GM19099 (cell line): ENCODE measurements around the gene PCNT.

ENCODE experiments used
- POLR2A ChIP-seq: IDR thresholded peaks from 3 replicates; pipeline ENCODE4 v1.6.1; 2011; ENCODE audit warnings: low read depth; ENCODE audit not compliant: insufficient read length; ENCODE audit errors: extremely low read depth

Gene PCNT

GRCh38 chr21:46295177-46295770 is 28.7 kb upstream of the PCNT start:
- no peak for TF ChIP-seq POLR2A

- TF ChIP-seq POLR2A: no peak
Measured at GRCh38 chr21:46295996-46296752, 27.8 kb upstream of the PCNT start.

- no peak for TF ChIP-seq POLR2A
Measured at GRCh38 chr21:46297338-46298271, 26.4 kb upstream of the PCNT start.

GRCh38 chr21:46299167-46299566 is 24.8 kb upstream of the PCNT start:
- no peak for TF ChIP-seq POLR2A

DNA sequence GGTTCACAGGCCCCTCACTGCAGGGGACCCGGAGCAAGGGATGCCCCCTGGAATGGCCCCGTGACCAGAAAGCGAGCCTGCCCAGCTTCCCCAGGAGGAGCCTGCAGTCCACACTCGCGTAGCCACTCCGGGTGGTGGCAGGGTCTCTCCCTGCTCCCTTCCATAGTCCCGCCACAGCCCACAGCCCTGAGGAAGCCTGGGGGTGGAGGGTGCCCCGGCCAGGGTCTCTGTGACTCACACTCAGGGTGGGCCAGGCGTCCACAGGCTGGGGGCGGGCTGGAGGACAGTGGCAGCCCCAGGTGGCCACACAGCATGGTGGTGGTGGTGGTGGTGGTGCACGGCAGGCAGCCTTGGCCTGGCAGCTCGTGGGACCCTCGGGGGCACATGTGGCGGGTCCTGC is 22.2 kb upstream of the PCNT start:
- TF ChIP-seq POLR2A: no peak

GRCh38 chr21:46304437-46304836 is 19.5 kb upstream of the PCNT start:
- TF ChIP-seq POLR2A: no peak

DNA sequence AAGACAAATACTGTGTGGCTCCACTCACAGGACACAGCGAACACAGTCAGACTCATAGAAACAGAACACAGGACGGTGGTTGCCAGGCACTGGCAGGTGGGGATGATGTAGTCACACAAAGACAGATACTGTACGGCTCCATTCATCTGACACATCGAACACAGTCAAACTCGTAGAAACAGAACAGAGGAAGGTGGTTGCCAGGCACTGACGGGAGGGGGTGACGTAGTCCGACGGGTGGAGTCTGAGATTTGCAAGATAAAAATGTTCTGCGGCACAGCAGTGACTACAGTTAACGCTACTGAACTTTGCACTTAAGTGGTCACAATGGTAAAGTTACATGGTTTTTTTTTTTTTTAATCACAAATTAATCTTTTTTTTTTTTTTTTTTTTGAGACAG is 19.0 kb upstream of the PCNT start:
- TF ChIP-seq POLR2A: no peak

DNA sequence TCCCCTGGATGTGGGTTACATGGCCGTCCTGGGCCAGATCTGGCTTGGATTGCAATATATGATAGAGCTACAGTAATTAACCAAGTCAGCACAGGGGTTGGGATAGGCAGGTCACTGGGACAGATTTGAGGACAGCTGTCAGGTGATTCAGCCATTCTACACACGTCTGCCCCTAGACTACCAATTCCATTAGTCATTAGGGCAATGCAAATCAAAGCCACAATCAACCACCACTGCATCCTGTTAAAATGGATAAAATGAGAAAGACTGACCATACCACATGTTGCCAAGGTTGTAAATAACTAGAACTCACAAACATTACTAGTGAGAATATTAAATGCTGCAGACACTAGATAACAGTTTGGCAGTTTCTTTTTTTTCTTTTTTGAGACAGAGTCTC is 16.3 kb upstream of the PCNT start:
- TF ChIP-seq POLR2A: no peak

GRCh38 chr21:46308431-46308830 is 15.5 kb upstream of the PCNT start:
- no peak for TF ChIP-seq POLR2A

- TF ChIP-seq POLR2A: no peak
Measured at GRCh38 chr21:46311568-46311967, 12.4 kb upstream of the PCNT start.

DNA sequence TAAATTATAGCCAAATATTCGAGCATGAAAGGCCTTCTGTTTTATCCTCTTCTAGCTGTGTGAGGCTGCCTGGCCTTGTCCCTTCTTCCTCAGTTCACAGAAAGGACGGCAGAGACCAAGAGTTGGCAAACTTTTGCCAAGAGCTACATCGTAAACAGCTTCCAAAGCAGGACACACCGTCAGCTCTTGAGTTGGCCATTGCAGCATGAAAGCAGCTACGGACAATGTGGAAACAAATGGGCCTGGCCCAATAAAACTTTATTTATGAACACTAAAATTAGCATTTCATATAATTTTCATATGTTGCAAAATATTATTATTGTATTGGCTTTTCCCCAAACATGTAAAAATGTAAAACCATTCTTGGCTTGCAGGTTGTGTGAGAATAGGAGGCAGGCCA is 11.0 kb upstream of the PCNT start:
- no peak for TF ChIP-seq POLR2A

- TF ChIP-seq POLR2A: no peak
Measured at GRCh38 chr21:46314441-46315020, 9.4 kb upstream of the PCNT start.

DNA sequence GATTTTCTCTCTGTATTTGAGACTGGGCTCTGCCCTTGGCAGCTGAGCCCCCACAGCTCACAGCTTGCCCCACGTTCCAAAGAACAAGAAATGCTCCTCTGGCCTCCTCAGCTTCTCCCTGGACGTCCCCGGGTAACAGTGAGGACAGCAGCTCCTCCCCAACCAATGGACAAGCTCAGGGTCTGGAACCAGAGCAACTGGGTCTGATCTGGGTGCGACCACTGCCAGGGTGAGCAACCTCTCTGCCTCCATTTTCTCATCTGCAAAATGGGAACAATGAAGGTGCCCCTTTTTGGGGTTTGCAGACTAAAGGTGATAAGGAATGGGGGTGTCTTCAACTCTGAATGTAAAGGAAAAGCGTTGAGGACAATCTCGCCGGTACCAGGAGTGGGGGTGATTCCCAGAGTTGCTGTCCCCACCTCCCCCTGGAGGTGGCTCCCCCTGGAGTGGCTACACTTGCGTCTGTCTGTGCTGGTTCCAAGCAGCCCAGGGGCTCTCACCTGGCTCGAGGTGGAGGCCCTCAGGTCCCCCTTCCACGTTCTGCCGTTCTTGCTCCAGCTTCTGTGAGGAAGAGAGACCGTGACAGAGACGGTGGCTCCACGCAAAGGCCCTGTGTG is 7.1 kb upstream of the PCNT start:
- no peak for TF ChIP-seq POLR2A

DNA sequence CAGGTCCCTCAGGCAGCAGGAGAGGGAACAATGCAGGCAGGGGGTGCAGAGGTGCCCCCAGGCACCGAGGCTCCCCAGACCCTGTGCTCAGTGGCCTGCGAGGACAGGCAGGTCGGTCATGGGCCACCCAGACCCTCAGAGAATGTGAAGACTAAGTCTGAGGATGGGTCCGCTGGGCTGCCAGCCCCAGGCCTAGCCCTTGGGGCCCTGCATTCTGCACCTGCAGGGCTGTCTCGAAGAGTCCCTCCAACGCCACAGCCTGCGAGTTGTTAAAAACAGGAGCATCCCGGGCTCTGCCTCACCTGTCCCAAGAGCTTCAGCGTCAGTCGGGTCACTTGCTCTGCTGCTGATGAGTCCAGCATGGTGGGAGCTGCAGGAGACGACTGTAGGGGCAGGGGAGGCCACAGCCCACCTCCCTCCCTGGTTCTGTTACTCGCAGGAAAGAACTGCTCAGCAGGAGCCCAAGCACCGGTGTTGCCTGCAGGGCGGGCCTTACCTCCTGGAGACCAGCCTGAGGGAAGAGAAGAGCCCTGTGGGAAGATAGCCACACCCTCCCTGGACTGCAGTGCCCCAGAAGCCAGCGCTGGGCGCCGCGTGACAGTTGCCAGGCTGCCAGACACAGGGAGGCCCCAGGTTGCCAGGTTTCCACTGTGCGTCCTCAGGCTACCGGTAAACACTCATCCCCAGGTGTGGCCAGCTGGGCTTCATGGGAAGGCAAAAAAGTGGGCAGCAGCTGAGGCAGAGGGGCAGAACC is 6.1 kb upstream of the PCNT start:
- peak; percentile 6 for TF ChIP-seq POLR2A
